Inferior parietal cortex (tissue), 1 donor: ENCODE measurements around the gene KLHL29.

ENCODE experiments used
- DNase-seq: peaks from one replicate; pipeline ENCODE4 v3.0.0-alpha.2; 2016; ENCODE audit errors: extremely low spot score

KLHL29 gene

GRCh38 chr2:23422089-23423061 is 37.4 kb downstream of the KLHL29 start:
- DNase-seq = no peak

GRCh38 chr2:23423062-23423872 is 38.3 kb downstream of the KLHL29 start:
- DNase-seq = no peak

GRCh38 chr2:23423873-23424680 is 39.1 kb downstream of the KLHL29 start:
- DNase-seq = no peak

GRCh38 chr2:23425338-23425871 is 40.4 kb downstream of the KLHL29 start:
- no peak for DNase-seq

GRCh38 chr2:23425885-23426262 is 40.9 kb downstream of the KLHL29 start:
- DNase-seq = no peak

GRCh38 chr2:23426263-23426905 is 41.4 kb downstream of the KLHL29 start:
- no peak for DNase-seq

- DNase-seq = no peak
Measured at GRCh38 chr2:23427350-23427749, 42.4 kb downstream of the KLHL29 start.

GRCh38 chr2:23427976-23428375 is 43.0 kb downstream of the KLHL29 start:
- no peak for DNase-seq

- no peak for DNase-seq
Measured at GRCh38 chr2:23429036-23429435, 44.1 kb downstream of the KLHL29 start.

- DNase-seq = no peak
Measured at GRCh38 chr2:23430263-23430662, 45.3 kb downstream of the KLHL29 start.

- no peak for DNase-seq
Measured at GRCh38 chr2:23432531-23432930, 47.6 kb downstream of the KLHL29 start.

- no peak for DNase-seq
Measured at GRCh38 chr2:23433282-23433681, 48.3 kb downstream of the KLHL29 start.

GRCh38 chr2:23434721-23435121 is 49.7 kb downstream of the KLHL29 start:
- no peak for DNase-seq

GRCh38 chr2:23435250-23436035 is 50.5 kb downstream of the KLHL29 start:
- no peak for DNase-seq

GRCh38 chr2:23436346-23437098 is 51.5 kb downstream of the KLHL29 start:
- no peak for DNase-seq

GRCh38 chr2:23441414-23441813 is 56.4 kb downstream of the KLHL29 start:
- no peak for DNase-seq

GRCh38 chr2:23445450-23445868 is 60.5 kb downstream of the KLHL29 start:
- DNase-seq = no peak

- DNase-seq = no peak
Measured at GRCh38 chr2:23446916-23447315, 61.9 kb downstream of the KLHL29 start.

GRCh38 chr2:23447405-23447804 is 62.4 kb downstream of the KLHL29 start:
- DNase-seq = no peak
